ENCODE results near the gene NCOA6.

GRCh38 chr20:34669094-34669493, 156.4 kb downstream of the NCOA6 start:
- TF ChIP-seq, protein P1, sequence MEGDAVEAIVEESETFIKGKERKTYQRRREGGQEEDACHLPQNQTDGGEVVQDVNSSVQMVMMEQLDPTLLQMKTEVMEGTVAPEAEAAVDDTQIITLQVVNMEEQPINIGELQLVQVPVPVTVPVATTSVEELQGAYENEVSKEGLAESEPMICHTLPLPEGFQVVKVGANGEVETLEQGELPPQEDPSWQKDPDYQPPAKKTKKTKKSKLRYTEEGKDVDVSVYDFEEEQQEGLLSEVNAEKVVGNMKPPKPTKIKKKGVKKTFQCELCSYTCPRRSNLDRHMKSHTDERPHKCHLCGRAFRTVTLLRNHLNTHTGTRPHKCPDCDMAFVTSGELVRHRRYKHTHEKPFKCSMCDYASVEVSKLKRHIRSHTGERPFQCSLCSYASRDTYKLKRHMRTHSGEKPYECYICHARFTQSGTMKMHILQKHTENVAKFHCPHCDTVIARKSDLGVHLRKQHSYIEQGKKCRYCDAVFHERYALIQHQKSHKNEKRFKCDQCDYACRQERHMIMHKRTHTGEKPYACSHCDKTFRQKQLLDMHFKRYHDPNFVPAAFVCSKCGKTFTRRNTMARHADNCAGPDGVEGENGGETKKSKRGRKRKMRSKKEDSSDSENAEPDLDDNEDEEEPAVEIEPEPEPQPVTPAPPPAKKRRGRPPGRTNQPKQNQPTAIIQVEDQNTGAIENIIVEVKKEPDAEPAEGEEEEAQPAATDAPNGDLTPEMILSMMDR (IDR thresholded peaks at IDR 0.05): no peak
- no peak for TF ChIP-seq POLR2A (IDR thresholded peaks at IDR 0.05)

Data from esophagus squamous epithelium (tissue), 4 donors.